HPDE6-E6E7 (cell line): ENCODE results near the gene SIN3B.
A peak's percentile ranks its signal among the peaks of the same experiment; 100 is the strongest.

Experiments used
- DNase-seq: peaks from one replicate; pipeline ENCODE4 v3.0.0; 2011; ENCODE audit warnings: missing footprints; ENCODE audit errors: extremely low spot score

The SIN3B gene

DNA sequence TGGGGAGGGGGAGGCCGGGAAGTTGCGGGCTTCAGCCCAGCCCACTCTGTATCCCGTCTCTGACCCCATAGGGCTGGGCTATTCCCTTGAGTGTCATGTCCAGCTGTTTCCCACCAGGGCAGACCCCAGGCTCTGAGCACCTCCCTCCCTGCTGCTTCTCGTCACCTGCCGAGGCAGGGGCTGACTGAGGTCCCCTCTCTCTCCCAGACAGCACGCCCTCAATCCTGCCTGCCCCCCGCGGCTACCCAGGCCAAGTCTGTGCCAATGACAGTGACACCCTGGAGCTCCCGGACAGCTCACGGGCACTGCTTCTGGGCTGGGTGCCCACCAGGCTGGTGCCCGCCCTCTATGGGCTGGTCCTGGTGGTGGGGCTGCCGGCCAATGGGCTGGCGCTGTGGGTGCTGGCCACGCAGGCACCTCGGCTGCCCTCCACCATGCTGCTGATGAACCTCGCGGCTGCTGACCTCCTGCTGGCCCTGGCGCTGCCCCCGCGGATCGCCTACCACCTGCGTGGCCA, 60.2 kb downstream of the SIN3B start:
- no peak for DNase-seq

GRCh38 chr19:16889883-16890460, 60.8 kb downstream of the SIN3B start:
- no peak for DNase-seq

DNA sequence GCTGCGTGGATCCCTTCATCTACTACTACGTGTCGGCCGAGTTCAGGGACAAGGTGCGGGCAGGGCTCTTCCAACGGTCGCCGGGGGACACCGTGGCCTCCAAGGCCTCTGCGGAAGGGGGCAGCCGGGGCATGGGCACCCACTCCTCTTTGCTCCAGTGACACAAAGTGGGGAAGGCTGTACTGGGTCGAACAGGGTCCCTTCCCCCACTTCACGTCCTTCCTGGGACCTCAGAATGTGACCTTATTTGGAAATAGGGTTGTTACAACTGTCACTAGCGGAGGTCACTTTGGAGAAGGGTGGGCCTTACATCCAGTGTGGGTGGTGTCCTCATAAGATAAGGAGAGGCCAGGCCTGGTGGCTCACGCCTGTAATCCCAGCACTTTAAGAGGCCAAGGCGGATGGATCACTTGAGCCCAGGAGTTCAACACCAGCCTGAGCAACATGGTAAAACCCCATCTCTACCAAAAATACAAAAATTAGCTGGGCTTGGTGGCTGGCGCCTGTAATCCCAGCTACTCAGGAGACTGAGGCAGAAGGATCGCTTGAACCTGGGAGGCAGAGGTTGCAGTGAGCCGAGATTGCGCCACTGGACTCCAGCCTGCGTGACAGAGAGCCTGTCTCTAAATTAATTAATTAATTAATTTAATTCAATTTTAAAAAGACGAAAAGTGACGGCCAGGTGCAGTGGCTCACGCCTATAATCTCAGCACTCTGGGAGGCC, 61.4 kb downstream of the SIN3B start:
- DNase-seq, result no peak

- no peak for DNase-seq
Measured at GRCh38 chr19:16891696-16892382, 62.6 kb downstream of the SIN3B start.

- no peak for DNase-seq
Measured at GRCh38 chr19:16892436-16892835, 63.2 kb downstream of the SIN3B start.

- no peak for DNase-seq
Measured at GRCh38 chr19:16892868-16893685, 63.9 kb downstream of the SIN3B start.

GRCh38 chr19:16893686-16893989, 64.4 kb downstream of the SIN3B start:
- DNase-seq, result no peak

GRCh38 chr19:16894080-16894479, 64.9 kb downstream of the SIN3B start:
- DNase-seq, result no peak

DNA sequence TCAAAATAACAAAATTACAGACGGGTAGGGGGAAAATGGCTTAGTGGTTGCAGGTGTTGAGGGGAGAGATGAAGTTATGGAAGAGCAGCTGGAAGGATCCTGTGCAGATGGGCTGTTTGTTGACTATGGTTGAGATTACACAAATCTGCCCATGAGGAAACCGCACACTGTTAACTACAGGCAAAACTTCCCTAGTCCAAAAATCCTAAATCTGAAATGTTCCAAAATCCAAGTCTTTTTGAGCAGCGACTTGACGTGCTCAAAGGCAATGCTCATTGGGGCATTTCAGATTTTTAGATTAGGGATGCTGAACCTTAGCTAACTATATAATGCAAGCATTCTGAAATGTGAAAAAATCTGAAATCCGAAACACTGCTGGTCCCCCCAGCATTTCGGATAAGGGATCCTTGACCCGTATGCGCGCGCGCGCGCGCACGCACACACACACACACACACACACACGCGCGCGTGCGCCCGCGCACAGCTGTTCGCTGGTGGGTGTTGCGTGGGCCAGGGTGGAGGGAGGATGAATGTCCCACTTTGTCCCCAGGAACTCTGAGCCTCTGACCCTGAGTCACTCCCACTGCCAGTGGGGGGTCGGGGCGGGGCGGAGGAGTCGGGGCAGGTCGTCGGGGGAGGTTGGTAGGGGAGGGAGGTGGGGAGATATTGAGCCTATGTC, 66.4 kb downstream of the SIN3B start:
- no peak for DNase-seq

DNA sequence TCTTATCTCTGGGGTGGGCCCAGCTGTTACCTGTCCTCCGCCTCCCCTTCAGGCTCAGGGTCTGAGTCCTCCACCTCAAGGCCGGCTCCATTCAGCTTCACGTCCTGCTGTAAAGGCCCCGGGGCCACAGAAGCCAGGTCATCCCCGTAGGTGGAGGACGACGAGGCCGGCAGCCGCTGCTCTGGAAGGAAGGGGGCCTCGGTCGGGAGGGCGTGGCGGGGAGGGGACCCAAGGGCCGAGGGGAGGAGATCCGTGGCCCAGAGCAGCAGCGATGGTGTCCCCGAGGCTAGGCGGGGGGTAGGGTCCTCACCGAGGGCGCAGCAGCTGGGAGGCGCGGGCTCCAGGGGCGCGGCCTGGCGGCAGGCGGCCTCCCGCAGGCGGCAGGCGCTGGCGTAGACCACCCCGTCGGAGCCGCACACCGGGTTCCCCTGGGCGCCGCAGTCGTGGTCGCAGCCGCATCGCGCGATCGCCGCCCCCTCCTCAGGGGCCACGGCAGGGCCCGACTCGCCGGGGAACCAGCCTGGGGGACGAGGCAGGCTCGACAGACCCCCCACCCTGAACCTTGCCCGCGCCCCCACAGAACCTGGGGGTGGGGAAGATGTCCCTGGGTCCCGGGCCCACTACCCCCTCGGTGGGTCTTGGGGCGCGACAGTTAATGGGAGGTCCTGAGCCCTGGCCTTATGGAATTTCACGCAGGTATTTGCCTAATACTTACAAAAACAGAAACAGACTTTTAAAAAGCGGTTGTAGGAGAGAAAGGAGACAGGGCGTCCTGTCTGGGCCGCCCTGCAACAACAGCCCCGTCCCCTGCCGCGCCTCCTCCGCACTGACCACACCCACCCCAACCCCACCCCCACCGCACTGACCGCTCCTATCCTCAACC, 67.2 kb downstream of the SIN3B start:
- DNase-seq, result peak; percentile 40

- peak; percentile 96 for DNase-seq
Measured at GRCh38 chr19:16897029-16897855, 68.0 kb downstream of the SIN3B start.

DNA sequence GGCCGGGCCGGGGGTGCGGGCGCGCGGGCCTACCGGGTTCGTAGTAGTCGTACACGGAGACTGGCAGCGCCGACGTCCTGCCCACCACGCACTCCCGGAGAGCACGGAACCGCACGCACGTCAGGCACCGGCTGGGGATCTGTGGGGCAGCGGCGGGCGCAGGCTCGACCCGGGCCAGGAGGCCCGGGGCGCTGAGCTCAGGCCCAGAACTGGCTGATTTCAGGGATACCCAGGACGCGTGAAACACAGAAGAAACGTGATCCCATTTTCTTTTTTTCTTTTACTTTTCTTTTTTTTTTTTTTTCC, 68.6 kb downstream of the SIN3B start:
- no peak for DNase-seq

DNA sequence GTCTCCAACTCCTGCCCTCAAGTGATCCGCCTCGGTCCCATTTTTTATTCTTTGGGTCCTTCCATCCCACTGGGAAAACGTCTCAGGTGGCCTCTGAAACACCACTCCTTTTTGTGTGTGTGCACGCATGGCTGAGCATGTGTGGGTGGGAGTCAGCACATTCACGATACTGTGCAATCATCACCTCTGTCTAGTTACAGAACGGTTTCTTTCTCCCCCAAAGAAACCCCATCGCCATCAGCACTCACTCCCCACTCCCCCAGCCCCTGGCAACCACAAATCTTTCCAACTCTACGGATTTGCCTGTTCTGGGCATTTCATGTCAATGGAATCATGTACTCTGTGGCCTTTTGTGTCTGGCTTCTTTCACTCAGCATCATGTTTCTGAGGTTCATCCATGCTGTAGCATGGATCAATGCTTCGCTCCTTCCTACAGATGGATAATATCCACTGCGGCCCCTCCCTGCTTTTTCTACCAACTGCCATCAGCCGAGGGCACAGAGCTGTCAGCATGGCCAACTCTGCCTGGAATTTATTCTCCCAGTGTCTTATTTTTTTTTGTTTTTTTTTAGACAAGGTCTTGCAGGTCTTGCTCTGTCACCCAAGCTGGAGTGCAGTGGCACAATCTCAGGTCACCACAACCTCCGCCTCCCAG, 69.3 kb downstream of the SIN3B start:
- DNase-seq, result no peak

GRCh38 chr19:16899566-16900075, 70.4 kb downstream of the SIN3B start:
- no peak for DNase-seq

- DNase-seq, result no peak
Measured at GRCh38 chr19:16901491-16902175, 72.4 kb downstream of the SIN3B start.

DNA sequence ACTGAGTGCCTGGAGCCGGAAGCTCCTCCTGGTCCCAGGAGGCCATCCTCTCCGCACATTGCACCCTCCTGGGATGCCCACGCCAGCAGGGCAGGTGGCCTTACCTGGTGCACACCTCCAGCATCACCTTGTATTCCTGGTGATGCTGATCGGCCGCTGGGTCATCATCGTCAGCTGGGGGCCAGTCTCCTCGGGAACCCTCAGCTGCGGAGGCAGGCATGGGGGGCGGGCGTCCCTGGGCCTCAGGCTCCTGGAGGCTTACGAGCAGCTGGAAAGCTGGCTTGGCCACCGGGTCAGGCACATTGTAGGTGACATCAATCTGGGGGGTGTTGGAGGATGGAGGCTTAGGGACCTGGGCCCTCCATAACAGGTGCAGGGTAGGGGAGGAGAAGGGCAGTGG, 73.3 kb downstream of the SIN3B start:
- no peak for DNase-seq

DNA sequence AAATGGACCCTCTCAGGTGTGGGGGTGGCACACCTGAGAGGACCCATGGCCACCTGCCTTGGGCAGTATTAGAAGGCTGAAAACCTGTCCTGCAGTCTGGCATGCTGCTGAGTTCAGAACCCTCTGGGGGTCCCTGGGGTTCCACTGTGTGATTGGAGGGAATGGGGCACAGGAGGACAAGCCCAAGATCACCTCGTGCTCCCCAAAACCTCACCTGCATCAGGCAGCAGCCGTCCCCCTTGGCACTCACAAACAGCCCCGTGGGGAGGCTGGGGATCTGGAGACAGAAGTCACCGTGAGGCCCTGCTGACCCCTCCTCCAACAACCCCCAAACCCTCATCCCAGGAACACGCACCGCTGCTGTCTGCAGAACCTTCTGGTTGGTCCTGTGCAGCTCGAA, 74.1 kb downstream of the SIN3B start:
- no peak for DNase-seq

- DNase-seq, result no peak
Measured at GRCh38 chr19:16904599-16904998, 75.4 kb downstream of the SIN3B start.

GRCh38 chr19:16908759-16909158, 79.6 kb downstream of the SIN3B start:
- no peak for DNase-seq
